GM18520 (cell line): ENCODE measurements around the gene EPHB1.

ENCODE experiments used
- ATAC-seq: cut with Tn5 transposase; IDR thresholded peaks from one replicate; pipeline ENCODE4 v1.9.1; 2021; ENCODE audit not compliant: unreplicated experiment

Gene EPHB1

GRCh38 chr3:134846911-134847317, 51.9 kb downstream of the EPHB1 start:
- ATAC-seq: no peak

- no peak for ATAC-seq
These were observed 52.3 kb downstream of the EPHB1 start for GRCh38 chr3:134847349-134847748.

DNA sequence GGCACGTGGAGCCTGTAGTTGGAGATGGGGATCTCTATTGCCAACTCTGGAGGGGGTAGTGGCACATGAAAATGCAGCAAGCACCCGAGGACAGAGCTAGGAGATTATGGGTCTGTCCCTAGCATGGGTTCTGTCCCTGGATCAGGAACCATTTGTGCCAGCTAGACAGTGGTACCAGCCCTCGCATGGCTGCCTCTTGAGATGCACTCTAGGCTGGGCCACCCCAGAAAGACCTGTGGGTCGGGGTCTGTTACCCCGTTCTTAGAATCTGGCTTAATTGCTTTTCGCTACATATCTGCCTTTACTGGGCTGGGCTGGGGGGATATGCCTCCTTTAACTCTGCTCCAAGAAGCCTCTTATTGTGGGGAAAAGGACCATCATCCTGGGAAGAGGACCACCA, 54.5 kb downstream of the EPHB1 start:
- ATAC-seq: no peak

GRCh38 chr3:134850761-134851160, 55.7 kb downstream of the EPHB1 start:
- ATAC-seq: no peak

- no peak for ATAC-seq
These were observed 57.1 kb downstream of the EPHB1 start for GRCh38 chr3:134852132-134852531.

DNA sequence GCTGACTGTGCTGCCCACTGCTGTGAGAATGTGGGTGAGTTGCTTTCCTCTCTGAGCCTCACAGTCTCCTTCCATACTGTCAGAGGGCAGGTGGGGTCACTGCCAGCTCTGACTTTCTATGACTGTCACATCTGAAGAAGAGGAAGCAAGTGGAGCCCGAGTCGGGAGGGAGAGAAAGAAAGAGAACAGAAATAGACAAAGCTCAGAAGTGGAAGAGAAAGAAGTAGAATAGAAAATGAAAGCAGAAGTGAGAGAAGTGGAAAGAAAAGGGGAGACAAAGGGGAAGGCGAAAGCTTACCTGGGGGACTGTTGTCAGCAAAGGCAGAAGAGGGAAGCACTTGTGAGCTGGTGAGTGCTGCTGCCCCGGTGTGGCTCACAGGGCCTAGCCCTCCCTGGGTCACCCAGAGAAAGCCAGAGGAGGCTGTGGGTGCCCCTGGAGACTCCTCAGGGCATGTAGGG, 57.9 kb downstream of the EPHB1 start:
- ATAC-seq: peak; percentile 94

- ATAC-seq: no peak
These were observed 59.2 kb downstream of the EPHB1 start for GRCh38 chr3:134854254-134854653.

DNA sequence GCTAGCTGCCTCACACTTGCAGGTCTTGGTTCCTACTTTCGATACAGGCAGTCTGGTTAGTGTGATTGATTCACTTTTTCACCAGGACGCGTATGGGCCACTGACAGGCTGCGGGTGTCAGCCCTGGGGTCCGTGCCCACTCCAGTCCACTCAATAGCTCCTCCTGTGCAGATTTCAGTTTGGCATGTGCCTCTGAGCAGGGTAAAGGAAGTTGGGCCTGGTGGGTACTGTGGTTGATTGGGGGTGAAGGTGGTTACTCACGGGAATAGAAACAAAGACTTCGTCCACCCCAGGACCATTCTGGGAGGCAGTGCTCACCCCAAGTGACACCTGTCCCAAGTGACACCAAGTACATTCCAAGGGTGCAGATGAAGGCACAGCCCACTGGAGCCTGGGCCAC, 62.3 kb downstream of the EPHB1 start:
- ATAC-seq: no peak

GRCh38 chr3:134857776-134858362, 62.8 kb downstream of the EPHB1 start:
- ATAC-seq: no peak

- no peak for ATAC-seq
These were observed 63.5 kb downstream of the EPHB1 start for GRCh38 chr3:134858441-134859035.

DNA sequence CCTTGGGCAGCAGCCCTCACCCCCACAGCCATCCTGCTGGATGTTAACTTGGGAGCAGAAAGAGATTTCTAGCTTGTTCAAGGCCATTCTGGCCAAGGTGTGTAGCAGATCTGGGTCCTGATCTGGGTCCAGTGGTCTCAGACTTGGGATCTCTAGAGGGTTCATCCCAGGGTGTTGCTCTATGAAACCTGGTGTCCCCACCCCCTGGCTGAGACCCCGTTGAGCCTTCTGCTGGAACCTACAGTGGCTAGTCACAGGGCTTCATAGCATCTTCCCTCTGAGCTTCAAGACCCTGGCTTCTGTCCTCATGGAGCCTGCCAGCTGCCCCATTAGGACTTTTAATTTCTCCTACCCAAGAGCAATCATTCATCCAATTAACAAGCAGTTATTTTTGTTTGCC, 64.3 kb downstream of the EPHB1 start:
- no peak for ATAC-seq

GRCh38 chr3:134860141-134860540, 65.1 kb downstream of the EPHB1 start:
- ATAC-seq: no peak

GRCh38 chr3:134863915-134864314, 68.9 kb downstream of the EPHB1 start:
- ATAC-seq: no peak

GRCh38 chr3:134864636-134865035, 69.6 kb downstream of the EPHB1 start:
- ATAC-seq: no peak

DNA sequence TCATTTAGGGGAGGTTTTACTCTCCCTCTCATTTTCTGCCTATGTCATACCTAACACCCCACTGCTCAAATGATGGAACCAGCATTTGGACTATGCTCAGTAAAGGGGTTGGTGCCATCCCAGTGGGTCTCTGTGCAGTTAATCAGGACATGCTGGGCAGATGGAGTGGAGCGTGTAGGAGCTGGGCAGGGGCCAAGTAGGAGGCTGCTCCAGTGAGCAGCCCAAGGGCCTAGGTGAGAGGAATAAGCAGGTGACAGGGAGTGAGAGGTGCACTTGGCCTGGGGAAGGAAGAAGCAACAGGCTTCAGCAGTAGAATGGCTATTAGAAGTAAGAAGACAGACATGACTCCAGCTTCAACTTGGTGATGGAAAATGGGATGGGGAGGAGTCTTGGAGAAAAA, 72.2 kb downstream of the EPHB1 start:
- ATAC-seq: no peak

GRCh38 chr3:134869153-134869726, 74.2 kb downstream of the EPHB1 start:
- ATAC-seq: no peak

DNA sequence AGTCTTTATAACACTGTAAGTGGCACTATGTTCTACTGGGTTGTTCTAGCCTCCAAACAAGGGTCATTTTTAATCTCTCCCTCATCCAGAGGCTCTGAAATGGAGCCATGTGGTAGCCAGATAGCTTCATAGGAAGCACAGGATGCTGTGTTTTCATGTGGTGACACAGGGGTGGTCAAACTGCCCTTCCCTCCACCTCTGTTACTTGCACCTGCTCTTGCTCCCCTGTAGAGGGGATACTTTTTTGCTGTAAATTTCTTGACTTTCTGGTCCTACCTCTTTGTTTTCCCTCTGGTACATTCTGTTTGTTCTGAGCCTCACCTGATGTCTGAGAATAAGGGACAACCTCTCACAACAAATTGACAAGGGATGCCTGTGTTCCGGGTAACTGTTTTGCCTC, 76.8 kb downstream of the EPHB1 start:
- no peak for ATAC-seq

GRCh38 chr3:134872440-134873388, 77.7 kb downstream of the EPHB1 start:
- no peak for ATAC-seq

GRCh38 chr3:134873789-134874188, 78.7 kb downstream of the EPHB1 start:
- ATAC-seq: no peak

GRCh38 chr3:134874737-134875413, 79.8 kb downstream of the EPHB1 start:
- no peak for ATAC-seq

GRCh38 chr3:134876836-134877235, 81.8 kb downstream of the EPHB1 start:
- ATAC-seq: no peak
